Measurements from ENCODE around the gene FMN1.
A peak's percentile ranks its signal among the peaks of the same experiment; 100 is the strongest.

Gene FMN1

GRCh38 chr15:33152502-33153109 lies 41.9 kb downstream of the FMN1 start:
- DNase-seq: no peak

GRCh38 chr15:33150971-33151370 lies 43.5 kb downstream of the FMN1 start:
- DNase-seq: no peak

GRCh38 chr15:33150431-33150941 lies 44.0 kb downstream of the FMN1 start:
- no peak for DNase-seq

GRCh38 chr15:33149919-33150318 lies 44.6 kb downstream of the FMN1 start:
- no peak for DNase-seq

GRCh38 chr15:33148129-33148751 lies 46.3 kb downstream of the FMN1 start:
- DNase-seq: no peak

- DNase-seq: no peak
Measured at GRCh38 chr15:33146051-33146450, 48.5 kb downstream of the FMN1 start.

GRCh38 chr15:33145447-33145846 lies 49.1 kb downstream of the FMN1 start:
- DNase-seq: no peak

GRCh38 chr15:33142708-33143107 lies 51.8 kb downstream of the FMN1 start:
- no peak for DNase-seq

- DNase-seq: no peak
Measured at GRCh38 chr15:33138000-33138399, 56.5 kb downstream of the FMN1 start.

- no peak for DNase-seq
Measured at GRCh38 chr15:33137101-33137500, 57.4 kb downstream of the FMN1 start.

- no peak for DNase-seq
Measured at GRCh38 chr15:33136353-33136752, 58.2 kb downstream of the FMN1 start.

- DNase-seq: no peak
Measured at GRCh38 chr15:33135355-33135781, 59.1 kb downstream of the FMN1 start.

- no peak for DNase-seq
Measured at GRCh38 chr15:33132722-33133345, 61.7 kb downstream of the FMN1 start.

- no peak for DNase-seq
Measured at GRCh38 chr15:33132233-33132580, 62.3 kb downstream of the FMN1 start.

- no peak for DNase-seq
Measured at GRCh38 chr15:33131552-33132232, 62.8 kb downstream of the FMN1 start.

- peak; percentile 51 for DNase-seq
Measured at GRCh38 chr15:33126559-33127290, 67.8 kb downstream of the FMN1 start.

GRCh38 chr15:33125894-33126537 lies 68.5 kb downstream of the FMN1 start:
- DNase-seq: no peak

- no peak for DNase-seq
Measured at GRCh38 chr15:33124811-33125210, 69.7 kb downstream of the FMN1 start.

GRCh38 chr15:33124279-33124678 lies 70.2 kb downstream of the FMN1 start:
- DNase-seq: no peak

GRCh38 chr15:33119865-33120264 lies 74.6 kb downstream of the FMN1 start:
- DNase-seq: no peak

GRCh38 chr15:33119273-33119672 lies 75.2 kb downstream of the FMN1 start:
- DNase-seq: no peak

GRCh38 chr15:33116198-33116597 lies 78.3 kb downstream of the FMN1 start:
- no peak for DNase-seq
